ENCODE results near the gene MFSD6L. TPM values are rescaled to one million over a fixed set of nuclear protein-coding genes. Genes with fewer than 3 reads are reported as not detected.

Gene MFSD6L
- total RNA-seq, 4 donors from 2014 or later = 2.4 to 18.6 (median 11.8) TPM

DNA sequence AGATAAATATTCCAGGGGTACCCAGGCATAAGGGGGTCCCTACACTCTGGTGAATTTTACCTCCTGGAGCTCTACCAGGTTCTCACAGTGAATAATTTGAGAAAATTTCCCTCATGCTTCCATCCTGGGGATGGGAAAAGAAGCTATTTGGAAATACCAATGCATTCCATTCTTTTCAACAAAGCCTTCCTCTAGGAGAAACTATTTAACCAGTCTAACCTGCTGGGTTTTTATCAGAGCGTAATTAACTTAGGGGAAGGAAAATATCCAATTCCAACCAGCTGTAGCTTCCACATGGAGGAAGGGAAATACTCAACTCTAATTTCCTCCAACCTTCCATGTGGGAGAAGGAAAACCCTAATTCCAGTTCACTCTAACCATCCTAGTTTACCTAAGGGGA lies 17.0 kb downstream of the MFSD6L start:
- H3K4me3 ChIP-seq (replicated peaks in 1 of 3) = no peak overlapping the region

DNA sequence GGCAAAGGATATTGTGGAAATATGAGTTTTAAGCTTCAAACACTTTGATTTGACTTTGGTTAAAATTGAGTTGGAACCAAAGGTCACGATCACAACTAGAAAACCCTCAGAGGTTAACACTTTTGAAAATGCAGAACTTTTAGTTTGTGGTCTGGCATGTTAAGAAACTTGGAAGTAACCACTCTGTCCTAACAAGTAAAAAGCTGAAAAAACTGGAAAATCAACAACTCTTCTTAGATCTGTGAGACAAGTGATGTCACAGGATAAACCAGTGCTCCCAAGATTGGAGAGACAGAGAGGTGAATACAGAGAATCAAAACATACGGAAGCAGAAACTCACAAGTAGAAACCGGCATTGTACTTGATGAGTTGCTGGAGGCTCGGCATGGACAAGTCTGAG lies 17.4 kb downstream of the MFSD6L start:
- intact Hi-C loops (cut with DNase I) = no loop called here
- no peak for DNase-seq
- Histone ChIP-seq H3K36me3 (no peaks in the 10 kb centered on the region), H3K27me3 (no peaks in the 10 kb centered on the region), H3K9me3 (no peaks in the 10 kb centered on the region), H3K4me3 (replicated peaks in 1 of 3) (no peak overlapping the region), H3K27ac (no peak overlapping the region), H3K4me1 (peaks cover 4 to 7% of the 10 kb centered on the region in 2 donors)
- TF ChIP-seq POLR2A (IDR thresholded peaks at IDR 0.05) (no peak), CTCF (IDR thresholded peaks at IDR 0.05) (no peak)
- WGBS, 2 donors = 74 to 81% methylated on average over 4 of the region's 4 CpGs

More for the DNA sequence above, 17.0 kb downstream of the MFSD6L start:
- Histone ChIP-seq H3K9me3 (no peaks in the 10 kb centered on the region), H3K4me1 (peaks cover 0 to 3% of the 10 kb centered on the region in 2 donors), H3K27me3 (no peaks in the 10 kb centered on the region), H3K36me3 (no peaks in the 10 kb centered on the region), H3K27ac (no peak overlapping the region)
- 100% methylated on average over 1 of the region's 1 CpG for WGBS, 2 donors
- no peak for TF ChIP-seq CTCF (IDR thresholded peaks at IDR 0.05)
- TF ChIP-seq POLR2A (IDR thresholded peaks at IDR 0.05) = no peak
- DNase-seq = no peak
- intact Hi-C loops (cut with DNase I) = no loop called here

GRCh38 chr17:8776881-8777280 lies 22.3 kb downstream of the MFSD6L start:
- no peaks in the 10 kb centered on the region for H3K9me3 ChIP-seq
- H3K27me3 ChIP-seq = no peaks in the 10 kb centered on the region
- DNase-seq = no peak
- TF ChIP-seq CTCF (IDR thresholded peaks at IDR 0.05) = no peak
- TF ChIP-seq POLR2A (IDR thresholded peaks at IDR 0.05) = no peak
- WGBS, 2 donors = 68 to 70% methylated on average over 1 of the region's 1 CpG
- intact Hi-C loops (cut with DNase I) = no loop called here
- no peaks in the 10 kb centered on the region for H3K36me3 ChIP-seq
- H3K27ac ChIP-seq = peak overlapping the region in 1 of 3 donors; percentile 33
- no peak overlapping the region for H3K4me3 ChIP-seq (replicated peaks in 1 of 3)
- peaks cover 13 to 19% of the 10 kb centered on the region in 2 donors for H3K4me1 ChIP-seq

GRCh38 chr17:8776248-8776647 lies 22.9 kb downstream of the MFSD6L start:
- no peaks in the 10 kb centered on the region for H3K9me3 ChIP-seq
- no peak for TF ChIP-seq POLR2A (IDR thresholded peaks at IDR 0.05)
- no peak for TF ChIP-seq CTCF (IDR thresholded peaks at IDR 0.05)
- H3K27ac ChIP-seq = peak overlapping the region in 2 of 3 donors; percentile 5 to 33
- H3K27me3 ChIP-seq = no peaks in the 10 kb centered on the region
- peak in 1 of 2 donors; percentile 29 for DNase-seq
- H3K4me1 ChIP-seq = peaks cover 13 to 19% of the 10 kb centered on the region in 2 donors
- no peaks in the 10 kb centered on the region for H3K36me3 ChIP-seq
- intact Hi-C loops (cut with DNase I) = no loop called here
- H3K4me3 ChIP-seq (replicated peaks in 1 of 3) = no peak overlapping the region

DNA sequence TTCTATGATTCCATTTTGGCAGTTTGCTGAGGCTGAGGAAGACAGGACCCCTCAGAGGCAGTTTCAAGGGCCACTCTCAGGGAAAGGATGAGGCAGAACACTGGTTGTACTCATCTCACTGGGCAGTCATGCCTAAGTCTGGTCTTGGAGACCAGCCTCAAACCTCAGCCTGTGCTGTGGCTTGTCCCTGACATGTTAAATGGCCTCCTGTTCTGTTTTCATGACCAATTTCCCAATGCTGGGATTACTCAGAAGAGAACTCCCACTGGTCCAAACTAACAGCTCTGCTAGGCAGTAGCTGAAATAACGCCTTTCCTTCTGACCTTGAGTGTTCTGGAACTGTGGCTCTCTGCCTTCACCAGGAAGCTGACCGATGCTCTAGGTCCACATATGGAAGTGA lies 32.4 kb downstream of the MFSD6L start:
- H3K4me3 ChIP-seq (replicated peaks in 1 of 3) = no peak overlapping the region
- H3K27me3 ChIP-seq = no peaks in the 10 kb centered on the region
- WGBS, 2 donors = 72 to 95% methylated on average over 2 of the region's 2 CpGs
- TF ChIP-seq POLR2A (IDR thresholded peaks at IDR 0.05) (no peak), CTCF (IDR thresholded peaks at IDR 0.05) (no peak)
- H3K9me3 ChIP-seq = no peaks in the 10 kb centered on the region
- peaks cover 0 to 7% of the 10 kb centered on the region in 2 donors for H3K4me1 ChIP-seq
- intact Hi-C loops (cut with DNase I) = no loop called here
- no peak for DNase-seq
- H3K27ac ChIP-seq = no peak overlapping the region
- H3K36me3 ChIP-seq = no peaks in the 10 kb centered on the region
